ENCODE measurements around the gene SCYGR2.

DNA sequence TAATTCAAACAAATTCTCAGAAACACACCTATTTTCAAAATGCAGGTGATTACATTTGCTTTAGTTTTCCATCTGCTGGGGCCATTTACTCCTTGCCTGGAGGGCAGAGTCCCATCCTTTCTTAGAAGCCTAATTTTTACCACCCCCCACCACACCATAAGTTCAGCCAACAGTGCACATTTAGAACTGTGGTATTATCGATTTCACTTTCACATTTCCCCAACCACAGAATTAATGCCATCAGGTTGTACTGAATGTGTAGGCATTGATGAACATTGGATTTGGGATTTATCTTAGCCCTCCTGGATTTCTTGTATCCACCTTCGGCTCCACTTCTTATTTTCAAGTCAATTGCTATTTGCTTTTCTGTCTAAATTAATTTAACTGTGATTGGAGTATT, 11.4 kb downstream of the SCYGR2 start:
- TF ChIP-seq CTCF (IDR thresholded peaks at IDR 0.05) = no peak
- TF ChIP-seq POLR2AphosphoS5 (IDR thresholded peaks at IDR 0.05; ENCODE audit: low read depth, low read length) = no peak
- no peak for TF ChIP-seq REST (IDR thresholded peaks at IDR 0.05; ENCODE audit: insufficient read depth in 1 of 2, low read depth in 2 of 2, low read length in 1 of 2)
- TF ChIP-seq SIN3A (IDR thresholded peaks at IDR 0.05; ENCODE audit: borderline replicate concordance, insufficient read depth, low read depth, low read length) = no peak
